K562 (cell line): Measurements from ENCODE around the gene B3GAT1. TPM values are rescaled to one million over a fixed set of nuclear protein-coding genes. Genes with fewer than 3 reads are reported as not detected.

Source experiments
- ATAC-seq: fragments of 200-7000 bp; cut with Tn5 transposase; 3 replicates; pipeline ENCODE4 v1.9.1; 2020; ENCODE audit warnings: moderate library complexity
- BruUV-seq: library from RNA; stranded (reverse); fragments of 400-500 nt; replicated peaks from 2 replicates; lab custom pipeline; 2021; lab: Mats Ljungman, UMichigan
- CTCF ChIA-PET: fragments of 300-600 bp; formaldehyde crosslinking; extraction: SDS; loops from one replicate; lab custom pipeline; 2021; ENCODE audit warnings: low intra/inter-chr PET ratio; lab: Yijun Ruan, JAX
- POLR2A ChIA-PET: fragments of 300-600, 350-650 bp; sonication (Branson Sonifier 250); formaldehyde crosslinking; extraction: SDS; loops from one replicate; lab custom pipeline; 2021; ENCODE audit warnings: antibody characterized with exemption, inconsistent platforms; lab: Yijun Ruan, JAX
- DNase-seq, 4 experiments: peaks; one replicate each; pipeline versions ENCODE4 v3.0.0 to v3.0.0-alpha.2; 2011 to 2018; ENCODE audit warnings: low spot score in 3 of 4, mixed read lengths in 3 of 4; ENCODE audit errors: extremely low read depth in 1 of 4
- FAIRE-seq: peaks from 2 replicates; lab custom pipeline; 2011; peaks lifted over from hg19 to GRCh38; lab: Jason Lieb, UNC
- H2AFZ ChIP-seq: 2 replicates; pipeline ENCODE4 v1.6.0; 2011; ENCODE audit warnings: low read depth, low read length, control low read depth, inconsistent platforms
- H3K27ac ChIP-seq: fragments of 200-600 bp; 3 replicates; pipeline ENCODE4 v1.8.0; 2011; ENCODE audit warnings: low read depth, mild to moderate bottlenecking, control low read depth, inconsistent platforms, low read length, moderate library complexity, mixed read lengths; ENCODE audit errors: extremely low read depth
- H3K27me3 ChIP-seq, 2 experiments: fragments of 300-600 bp in 1 of 2; 2 replicates in 1 of 2; 3 replicates in 1 of 2; pipeline versions ENCODE4 v1.6.0 to v1.8.0; 2011; ENCODE audit warnings: inconsistent platforms in 2 of 2, low read length in 2 of 2, mild to moderate bottlenecking in 1 of 2, mixed read lengths in 1 of 2, moderate library complexity in 1 of 2; ENCODE audit not compliant: control insufficient read depth in 2 of 2, insufficient read depth in 2 of 2
- H3K36me3 ChIP-seq: fragments of 300-600 bp; 3 replicates; pipeline ENCODE4 v1.8.0; 2011; ENCODE audit warnings: mild to moderate bottlenecking, low read length, inconsistent platforms; ENCODE audit not compliant: control insufficient read depth, insufficient read depth
- H3K4me1 ChIP-seq, 2 experiments: fragments of 200-600 bp in 1 of 2; replicated peaks in 1 of 2; 2 replicates in 1 of 2; 3 replicates in 1 of 2; pipeline versions ENCODE4 v1.5.1 to v1.8.0; 2011; ENCODE audit warnings: inconsistent platforms in 2 of 2, low read length in 2 of 2, mild to moderate bottlenecking in 1 of 2, mixed read lengths in 1 of 2, moderate library complexity in 1 of 2; ENCODE audit not compliant: control insufficient read depth in 2 of 2, insufficient read depth in 2 of 2
- H3K4me2 ChIP-seq: 2 replicates; pipeline ENCODE4 v1.6.1; 2011; ENCODE audit warnings: low read length, control low read depth, inconsistent platforms, mixed read lengths; ENCODE audit not compliant: insufficient read depth
- H3K4me3 ChIP-seq: fragments of 200-600 bp; sonication (generic), shearing (Covaris generic); 2 replicates; pipeline ENCODE4 v1.5.1; 2016; ENCODE audit warnings: control low read depth, inconsistent platforms
- H3K79me2 ChIP-seq: fragments of 200-600 bp; 3 replicates; pipeline ENCODE4 v1.8.0; 2011; ENCODE audit warnings: low read length, inconsistent platforms; ENCODE audit not compliant: control insufficient read depth, insufficient read depth
- H3K9ac ChIP-seq, 2 experiments: 2 replicates each; pipeline versions ENCODE4 v1.6.0 to v1.6.1; 2011; ENCODE audit warnings: low read depth in 2 of 2, low read length in 2 of 2, control low read depth in 1 of 2, inconsistent platforms in 1 of 2, mild to moderate bottlenecking in 1 of 2, mixed read lengths in 1 of 2; ENCODE audit not compliant: insufficient read depth in 1 of 2
- H3K9me1 ChIP-seq: one replicate; pipeline ENCODE4 v1.6.0; 2011; ENCODE audit warnings: inconsistent platforms, mild to moderate bottlenecking, low read length, moderate library complexity; ENCODE audit not compliant: control insufficient read depth, insufficient read depth
- H3K9me3 ChIP-seq: replicated peaks from 2 replicates; pipeline ENCODE4 v1.5.1; 2011; ENCODE audit warnings: low read depth, low read length, inconsistent platforms; ENCODE audit not compliant: control insufficient read depth, insufficient read depth
- H4K20me1 ChIP-seq: replicated peaks from 2 replicates; pipeline ENCODE4 v1.6.1; 2011; ENCODE audit warnings: low read length, inconsistent platforms, mixed read lengths; ENCODE audit not compliant: control insufficient read depth, insufficient read depth
- CHD4 ChIP-seq: fragments of 200-600 bp; sonication (generic); IDR thresholded peaks from 3 replicates; pipeline ENCODE4 v1.6.1; 2012; ENCODE audit warnings: low read depth, mild to moderate bottlenecking, mixed read lengths, low read length, inconsistent platforms; ENCODE audit not compliant: insufficient read depth, insufficient replicate concordance, poor library complexity, severe bottlenecking
- HBP1 ChIP-seq: fragments of 450-650 bp; formaldehyde crosslinking; IDR thresholded peaks from 2 replicates; pipeline ENCODE4 v1.4.0; 2022; ENCODE audit warnings: missing genetic modification characterization
- MYNN ChIP-seq, 2 experiments: sonication (generic); formaldehyde crosslinking in 1 of 2; IDR thresholded peaks; 2 replicates each; pipeline versions ENCODE4 v1.5.0 to v1.6.1; 2016 to 2020; ENCODE audit warnings: antibody characterized with exemption in 1 of 2, missing genetic modification reagents in 1 of 2
- NFRKB ChIP-seq: fragments of 450-650 bp; IDR thresholded peaks from 2 replicates; pipeline ENCODE4 v1.6.1; 2016; ENCODE audit warnings: low read depth
- WGBS: fragments of 100-300 bp; shearing (Covaris generic); methylation state at CpG from one replicate; pipeline ENCODE4 v1.1.6; 2016; ENCODE audit warnings: low coverage, mixed read lengths; ENCODE audit not compliant: insufficient coverage; ENCODE audit errors: missing lambda C conversion rate; 5-methylcytosine and 5-hydroxymethylcytosine counted together
- in situ Hi-C: fragments of 300-500 bp; cut with MboI; formaldehyde crosslinking; loops from 4 replicates; pipeline ENCODE4 v1.15.0; 2018; ENCODE audit warnings: inconsistent platforms, mixed read lengths
- intact Hi-C: fragments of 100-400 bp; cut with micrococcal nuclease; formaldehyde crosslinking; loops from 2 replicates; pipeline ENCODE4 v1.14.2; 2022
- polyA plus RNA-seq, 8 experiments: library from polyadenylated mRNA; depleted of rRNA in 4 of 8; stranded (reverse) in 5 of 8; unstranded in 3 of 8; fragments of >200 nt; fragmentation: Nextera tagmentation in 2 of 8; fragmentation: Illumina TruSeq in 1 of 8; extraction: Ambion mirVana in 2 of 8; extraction: Trizol in 1 of 8; gene quantifications; 2 replicates each; pipeline versions ENCODE4 v1.2.1 to v1.2.3, GENCODE V29; 2011 to 2014; ENCODE audit warnings: inconsistent platforms in 1 of 8, missing spikeins in 1 of 8
- total RNA-seq, 7 experiments: library from RNA; depleted of rRNA in 6 of 7; stranded (reverse); fragments of >200 nt in 6 of 7; fragmentation: Illumina TruSeq in 2 of 7; extraction: Trizol in 2 of 7; gene quantifications; 2 replicates each; pipeline versions ENCODE4 v1.2.1 to v1.2.3, GENCODE V29; 2011 to 2021; ENCODE audit warnings: low replicate concordance in 1 of 7

The B3GAT1 gene
- total and polyA plus RNA-seq, 9 of the 15 experiments (the other 6 are each of a cell fraction or from before 2014, with no cell fraction given) = 0.01 to 0.53 (median 0.14) TPM; not detected in 1

DNA sequence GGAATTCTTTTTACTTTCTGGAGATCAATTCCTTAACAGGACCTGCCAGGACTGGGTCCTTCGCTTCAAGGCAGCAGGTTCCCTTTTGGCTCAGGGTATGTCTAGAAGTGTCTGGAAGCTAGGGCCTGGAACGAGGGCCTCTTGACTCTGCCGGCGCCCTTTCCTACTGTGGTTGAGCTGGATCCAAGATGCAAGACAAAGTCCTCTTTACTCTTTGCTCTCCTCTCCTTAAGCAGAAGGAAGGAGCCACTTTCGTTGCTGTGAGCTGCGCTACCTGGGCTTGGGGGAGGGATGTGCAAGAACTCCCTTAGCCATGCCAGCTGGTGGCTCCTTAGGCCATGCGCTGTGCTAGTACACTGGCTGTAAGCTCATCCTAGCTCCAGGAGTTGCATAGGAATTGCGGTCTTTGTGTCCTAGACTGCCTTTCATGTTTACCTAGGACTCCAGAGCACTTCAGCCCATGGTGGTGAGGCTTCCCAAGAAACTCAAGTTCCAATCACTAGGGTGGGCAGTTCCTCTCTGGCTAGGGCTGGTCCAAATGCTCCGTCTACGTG is 62.2 kb downstream of the B3GAT1 start:
- intact Hi-C loops = no loop called here
- Histone ChIP-seq H3K9me3 (no peaks in the 10 kb centered on the region), H3K4me3 (no peak overlapping the region), H2AFZ (no peak overlapping the region), H3K27ac (no peak overlapping the region), H3K4me1 (peaks cover 0 to 4% of the 10 kb centered on the region in 2 experiments; a peak in 2 of 5 replicates), H4K20me1 (no peaks in the 10 kb centered on the region), H3K9ac (no peak overlapping the region), H3K79me2 (no peaks in the 10 kb centered on the region), H3K27me3 (no peaks in the 10 kb centered on the region), H3K4me2 (no peak overlapping the region), H3K9me1 (no peaks in the 10 kb centered on the region), H3K36me3 (no peaks in the 10 kb centered on the region)
- 68% methylated on average over 10 of the region's 10 CpGs for WGBS
- POLR2A ChIA-PET = no interaction called here
- FAIRE-seq = no peak
- no TSS peak for BruUV-seq
- in situ Hi-C loops = no loop called here
- DNase-seq = no peak
- CTCF ChIA-PET = no interaction called here
- no peak; the same call in 1 of the 3 replicates for ATAC-seq
- TF ChIP-seq MYNN (IDR thresholded peaks at IDR 0.05) = no peak
- no peak for TF ChIP-seq MYNN (CRISPR knock-in tag; IDR thresholded peaks at IDR 0.05)
- no peak for TF ChIP-seq NFRKB
- TF ChIP-seq CHD4 = no peak
- no peak for TF ChIP-seq HBP1 (CRISPR knock-in tag)
